C1 segment of cervical spinal cord (tissue), 14 donors: Measurements from ENCODE around the gene ZBP1.

Experiments
- DNase-seq, 14 donors: peaks; one replicate each; lab custom pipeline; 2025; lab: John Stamatoyannopoulos, UW

ZBP1 gene

DNA sequence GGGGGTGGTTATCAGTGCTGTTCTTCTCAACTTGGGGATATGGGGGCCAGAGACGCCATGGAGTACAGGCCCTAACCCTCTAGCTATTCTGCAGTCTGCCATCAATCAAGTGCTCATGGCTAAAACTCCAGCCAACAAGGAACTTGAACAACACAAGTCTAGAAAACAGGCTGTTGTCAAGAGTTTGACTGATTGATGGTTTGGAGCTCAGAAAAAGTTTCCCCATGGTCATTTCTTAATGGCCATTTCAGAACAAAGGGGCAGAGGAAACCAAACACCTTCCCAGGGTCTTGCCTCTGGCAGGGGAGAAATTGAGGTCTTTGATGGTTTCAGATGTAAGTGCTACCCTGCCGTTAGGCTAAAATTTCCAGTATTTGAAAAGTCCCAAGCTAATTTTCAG, 44.2 kb downstream of the ZBP1 start:
- DNase-seq: no peak

DNA sequence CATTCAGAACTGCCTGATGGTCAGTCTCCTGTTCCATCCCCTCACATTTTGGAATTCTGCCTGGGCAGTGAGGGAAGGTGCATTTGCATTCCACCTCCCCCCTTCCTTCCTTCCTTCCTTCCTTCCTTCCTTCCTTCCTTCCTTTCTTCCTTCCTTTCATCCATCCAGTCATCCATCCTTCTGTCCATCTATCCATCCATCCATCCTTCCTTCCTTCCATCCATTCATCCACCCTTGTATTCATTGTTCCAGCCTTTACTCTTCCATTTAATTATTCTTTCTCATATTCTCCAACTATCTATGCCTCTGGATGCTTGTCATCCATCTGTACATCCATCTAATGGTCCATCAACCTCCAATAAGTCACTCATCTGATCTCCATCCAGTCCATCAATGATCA, 45.3 kb downstream of the ZBP1 start:
- no peak for DNase-seq

DNA sequence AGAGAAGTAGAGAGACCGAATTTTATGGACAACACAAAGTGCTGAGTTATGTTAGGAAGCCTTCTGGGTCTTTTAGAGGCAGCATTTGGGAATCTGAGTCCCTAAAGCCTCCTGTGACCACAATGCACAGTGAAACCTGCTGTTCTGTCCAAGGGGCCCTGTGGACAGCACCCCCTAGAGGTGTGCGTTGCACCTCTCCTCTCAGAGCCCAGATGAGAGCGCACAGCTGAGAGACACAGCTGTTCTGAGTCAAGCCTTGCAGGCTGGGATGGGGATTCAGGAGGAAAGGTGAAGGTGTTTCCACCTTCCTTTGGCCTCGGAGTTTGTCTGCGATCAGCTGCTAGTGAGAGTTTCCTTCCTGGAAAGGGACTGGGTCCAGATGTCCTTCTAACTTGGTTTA, 46.3 kb downstream of the ZBP1 start:
- DNase-seq: no peak

DNA sequence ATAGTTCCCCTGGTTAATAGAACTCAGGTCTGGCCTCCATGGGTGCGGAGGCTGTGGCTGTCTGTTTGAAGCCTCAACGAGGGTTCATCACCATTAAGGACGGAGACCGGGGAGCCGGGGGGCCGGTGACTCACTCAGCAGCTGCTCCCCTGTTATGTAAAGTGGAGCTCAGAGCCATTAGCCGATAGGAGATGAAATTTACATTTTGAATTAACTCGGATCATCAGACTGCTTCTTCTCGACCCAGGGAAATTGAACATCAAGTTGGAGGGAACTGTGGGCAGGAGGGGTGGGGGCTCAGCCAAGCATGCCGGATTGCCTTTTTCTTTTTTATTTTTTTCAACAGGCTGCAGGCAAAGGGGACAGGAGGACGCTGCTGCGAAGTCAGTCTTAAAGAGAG, 47.0 kb downstream of the ZBP1 start:
- no peak for DNase-seq

DNA sequence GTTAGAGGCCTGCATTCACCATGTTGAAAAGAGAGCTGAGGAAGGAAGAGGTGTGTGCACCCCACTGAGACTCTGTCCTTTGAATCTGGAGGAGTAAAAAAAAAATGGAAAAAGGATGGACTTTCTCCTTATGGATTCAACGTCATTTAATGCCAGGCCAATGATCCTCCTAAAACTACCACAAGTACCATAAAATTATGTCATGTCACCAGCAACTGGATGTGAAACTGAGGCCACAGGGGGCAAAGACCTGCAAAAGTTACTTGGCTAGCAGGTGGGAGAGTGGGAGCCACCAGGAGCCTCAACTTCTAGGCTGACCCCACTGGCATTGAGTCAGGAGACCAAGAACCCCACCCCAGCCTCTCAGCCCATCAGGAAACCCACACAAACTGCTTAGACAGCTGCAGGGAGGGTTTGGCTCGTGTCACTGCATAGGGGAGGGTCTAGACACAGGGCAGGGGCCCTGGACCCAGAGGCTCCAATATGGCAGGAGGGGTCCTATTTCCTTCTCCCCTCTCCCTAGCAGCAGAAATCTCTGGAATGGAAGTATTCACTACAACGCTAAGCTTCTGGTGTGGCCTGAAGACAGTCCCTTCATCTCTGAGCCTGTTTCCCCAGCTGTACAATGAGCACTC, 48.3 kb downstream of the ZBP1 start:
- DNase-seq: no peak

DNA sequence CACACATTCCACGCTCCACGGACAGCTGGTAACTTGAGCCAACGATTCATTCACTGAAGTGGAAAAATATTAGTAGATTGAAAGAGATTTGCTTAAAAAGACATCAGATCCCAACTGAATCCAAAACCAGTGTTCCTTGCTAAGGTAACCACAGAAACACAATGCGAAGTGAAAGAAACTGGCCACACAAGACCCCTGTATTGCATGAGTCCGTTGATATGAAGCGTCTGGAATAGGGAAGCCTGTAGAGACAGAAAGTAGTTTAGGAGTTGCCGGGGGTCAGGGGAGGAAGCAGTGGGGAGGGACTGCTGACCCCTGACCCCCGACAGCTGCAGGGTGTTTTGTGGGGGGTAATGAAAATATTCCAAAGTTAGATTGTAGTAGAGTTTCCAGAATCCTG, 49.3 kb downstream of the ZBP1 start:
- DNase-seq: no peak

DNA sequence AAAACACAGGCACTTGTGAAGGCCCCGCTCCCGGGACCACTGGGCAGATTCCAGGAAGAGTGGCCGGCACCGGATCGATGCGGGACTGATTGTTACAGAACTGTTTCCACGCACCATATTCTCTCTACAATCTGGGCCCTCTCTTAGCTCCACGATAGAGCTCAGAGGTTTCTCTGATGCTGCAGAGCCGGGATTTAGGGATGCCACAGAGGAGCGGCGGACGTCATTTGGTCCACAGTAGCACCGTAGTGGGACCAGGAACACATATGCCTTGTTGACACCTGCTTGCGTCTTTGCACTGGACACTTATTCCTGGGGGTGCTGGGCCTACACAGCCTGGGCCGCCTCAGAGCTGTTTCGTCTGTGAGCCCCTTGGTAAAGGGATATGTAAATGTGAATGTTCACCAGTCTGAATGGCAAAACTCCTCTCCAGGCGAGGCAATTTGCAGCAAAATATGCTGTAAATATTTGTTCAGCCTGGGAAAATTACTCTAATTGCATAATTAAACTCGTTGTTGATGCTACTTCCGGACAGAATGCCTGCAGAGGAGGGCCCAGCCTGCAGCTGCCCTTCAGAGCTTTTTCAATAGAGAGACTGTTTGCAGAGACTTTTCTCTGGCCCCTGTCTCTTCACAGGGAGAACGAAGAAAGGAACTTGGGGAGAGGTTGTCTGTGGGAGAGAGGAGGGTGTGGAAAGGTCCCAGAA, 49.9 kb downstream of the ZBP1 start:
- no peak for DNase-seq

DNA sequence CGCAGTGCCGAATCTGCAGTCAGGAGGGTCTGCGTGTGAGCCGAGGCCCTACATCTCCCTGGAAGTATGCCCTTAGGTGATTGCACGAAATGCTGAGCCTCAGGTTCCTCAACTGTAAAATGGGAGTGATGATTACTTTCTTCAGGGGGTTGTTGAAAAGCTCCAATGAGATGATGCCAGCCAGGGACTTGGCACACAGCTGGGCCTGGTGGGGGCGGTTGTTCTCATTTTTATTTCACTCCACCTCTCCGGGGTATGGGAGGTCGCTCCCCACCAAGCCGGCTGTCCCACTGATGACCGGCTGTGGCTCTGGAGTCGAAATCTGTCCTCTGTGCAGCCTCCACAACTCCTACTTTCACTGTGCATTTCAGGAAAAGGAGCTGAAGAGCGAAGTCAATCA, 51.3 kb downstream of the ZBP1 start:
- no peak for DNase-seq

DNA sequence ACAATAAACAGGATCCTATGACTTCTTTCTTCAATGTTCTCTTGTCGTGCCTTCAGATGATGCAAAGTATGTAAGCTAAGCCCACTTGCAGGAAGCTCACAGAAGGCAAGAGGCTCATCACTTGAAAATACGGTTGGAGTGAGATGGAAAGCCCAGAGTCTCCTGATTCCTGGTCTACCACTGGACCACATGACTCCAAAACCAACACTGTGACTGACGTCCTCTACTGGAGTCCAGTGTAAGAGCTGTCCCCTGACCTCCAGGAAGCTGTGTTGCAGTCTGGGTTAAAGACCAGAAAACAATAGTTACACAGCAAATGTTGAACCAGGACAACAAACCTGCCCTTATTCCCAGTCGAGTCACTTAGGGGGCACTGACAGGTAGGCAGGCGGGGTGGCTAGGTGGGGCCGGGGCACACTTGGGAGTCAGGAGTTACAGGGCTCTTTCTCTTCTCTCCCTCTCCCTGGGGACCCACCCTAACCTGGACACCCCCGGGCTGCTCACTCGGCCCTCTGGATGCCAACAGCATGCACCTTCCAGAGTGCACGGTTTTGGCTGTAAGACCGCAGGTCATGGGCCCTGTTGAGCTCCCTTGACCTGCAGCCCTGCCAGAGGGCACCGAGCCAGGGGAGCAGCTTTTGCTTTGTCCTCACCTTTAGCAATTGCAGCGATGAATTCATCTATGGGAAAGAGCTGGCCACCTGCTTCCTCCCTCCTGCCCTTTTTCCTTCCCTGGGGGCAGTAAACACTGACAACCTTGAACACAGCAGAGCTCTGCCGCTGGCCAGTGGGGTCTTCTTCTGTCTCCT, 51.9 kb downstream of the ZBP1 start:
- no peak for DNase-seq

DNA sequence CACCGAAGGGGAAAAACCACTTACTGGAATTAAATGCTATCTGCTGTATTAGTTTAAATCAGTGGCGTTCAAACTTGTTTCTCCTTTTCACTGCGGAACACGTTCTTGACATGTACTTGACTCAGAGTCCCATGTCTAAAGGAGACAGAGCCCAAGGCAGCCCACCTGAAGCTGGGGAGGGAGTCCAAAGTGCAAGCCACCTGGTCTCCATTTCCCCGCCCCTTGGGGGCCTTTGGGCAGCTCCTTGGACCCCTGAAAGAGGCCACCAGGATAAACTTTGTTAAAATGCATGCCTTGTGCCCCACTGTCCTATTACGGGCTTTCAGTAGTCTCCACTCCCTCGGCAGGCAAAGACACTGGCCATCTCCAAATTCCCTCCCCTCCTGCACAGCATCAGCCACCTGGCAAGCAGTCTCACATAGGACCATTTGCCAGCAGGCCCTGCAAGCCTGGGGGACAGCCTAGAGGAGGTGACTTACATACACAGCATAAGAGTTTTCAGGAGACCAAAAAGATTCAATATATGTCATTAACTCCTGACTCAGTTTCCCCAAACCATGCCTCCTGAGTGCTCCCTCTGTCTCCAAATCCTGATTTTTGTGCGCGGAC, 52.7 kb downstream of the ZBP1 start:
- no peak for DNase-seq

DNA sequence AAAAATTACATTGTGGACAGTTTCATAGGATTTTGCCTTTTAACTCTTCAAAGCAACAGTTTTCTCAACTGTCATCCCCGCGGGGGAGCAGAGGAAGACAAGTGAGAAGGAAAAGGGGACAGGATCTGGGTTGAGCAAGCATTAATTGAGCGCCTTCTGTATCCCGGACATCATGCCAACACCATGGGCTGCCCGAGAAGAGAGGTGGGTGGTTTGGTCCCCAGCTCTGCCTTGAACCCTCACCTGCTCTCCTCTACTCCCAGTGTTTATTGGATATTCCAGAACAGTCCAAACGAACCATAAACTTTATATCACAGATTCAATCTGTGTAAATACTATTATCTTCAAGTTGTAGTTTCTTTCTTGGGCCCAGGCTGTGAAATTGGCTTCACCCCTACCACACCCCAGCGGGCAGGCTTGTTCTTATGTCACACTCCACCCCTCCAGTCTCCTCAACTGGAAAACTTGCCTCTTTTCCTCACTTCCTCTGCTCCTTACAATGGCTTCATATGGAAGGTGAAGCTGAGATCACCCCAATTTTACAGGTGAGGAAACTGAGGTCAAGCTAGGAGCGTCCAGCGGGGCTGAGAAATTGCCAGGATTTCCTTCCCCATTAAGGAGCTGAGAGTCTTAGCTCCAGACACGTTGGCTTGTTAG, 53.3 kb downstream of the ZBP1 start:
- DNase-seq: no peak

DNA sequence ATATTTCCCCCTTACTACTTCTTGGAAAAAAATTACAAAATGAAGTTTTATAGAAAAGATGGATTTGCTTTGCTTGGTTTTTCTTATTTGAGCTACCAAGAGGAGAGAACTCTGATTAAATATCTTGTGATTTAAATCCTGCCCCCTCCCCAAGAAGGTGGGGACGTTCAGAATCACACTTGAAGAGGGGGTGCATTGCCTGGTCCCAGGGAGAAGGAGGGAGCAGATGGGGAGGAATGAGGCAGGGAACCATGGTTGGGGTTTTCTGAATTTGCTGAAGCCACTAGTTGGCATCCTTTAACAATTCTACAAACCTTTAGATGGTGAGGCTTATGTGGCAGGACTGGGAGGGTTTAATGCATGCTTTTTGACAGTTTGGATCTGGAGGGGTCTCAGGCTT, 53.8 kb downstream of the ZBP1 start:
- no peak for DNase-seq

DNA sequence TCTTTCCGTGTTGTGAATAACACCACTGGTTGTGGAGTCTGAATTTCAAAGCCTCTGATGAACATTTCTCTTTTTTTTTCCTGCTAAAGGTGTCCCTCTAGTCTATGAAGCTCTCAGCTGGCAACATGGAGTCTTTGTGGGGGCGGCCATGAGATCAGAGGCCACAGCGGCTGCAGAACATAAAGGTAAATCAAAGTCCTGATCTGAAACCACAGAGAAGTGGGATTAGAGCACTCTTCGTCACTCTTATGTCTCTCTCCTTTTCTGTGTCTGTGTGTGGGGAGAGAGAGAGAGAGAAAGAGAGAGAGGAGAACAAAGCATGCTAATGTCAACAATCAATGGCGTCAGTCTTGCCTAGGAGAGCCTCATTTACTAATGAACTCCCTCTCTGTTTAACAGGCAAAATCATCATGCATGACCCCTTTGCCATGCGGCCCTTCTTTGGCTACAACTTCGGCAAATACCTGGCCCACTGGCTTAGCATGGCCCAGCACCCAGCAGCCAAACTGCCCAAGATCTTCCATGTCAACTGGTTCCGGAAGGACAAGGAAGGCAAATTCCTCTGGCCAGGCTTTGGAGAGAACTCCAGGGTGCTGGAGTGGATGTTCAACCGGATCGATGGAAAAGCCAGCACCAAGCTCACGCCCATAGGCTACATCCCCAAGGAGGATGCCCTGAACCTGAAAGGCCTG, 55.1 kb downstream of the ZBP1 start:
- DNase-seq: no peak

DNA sequence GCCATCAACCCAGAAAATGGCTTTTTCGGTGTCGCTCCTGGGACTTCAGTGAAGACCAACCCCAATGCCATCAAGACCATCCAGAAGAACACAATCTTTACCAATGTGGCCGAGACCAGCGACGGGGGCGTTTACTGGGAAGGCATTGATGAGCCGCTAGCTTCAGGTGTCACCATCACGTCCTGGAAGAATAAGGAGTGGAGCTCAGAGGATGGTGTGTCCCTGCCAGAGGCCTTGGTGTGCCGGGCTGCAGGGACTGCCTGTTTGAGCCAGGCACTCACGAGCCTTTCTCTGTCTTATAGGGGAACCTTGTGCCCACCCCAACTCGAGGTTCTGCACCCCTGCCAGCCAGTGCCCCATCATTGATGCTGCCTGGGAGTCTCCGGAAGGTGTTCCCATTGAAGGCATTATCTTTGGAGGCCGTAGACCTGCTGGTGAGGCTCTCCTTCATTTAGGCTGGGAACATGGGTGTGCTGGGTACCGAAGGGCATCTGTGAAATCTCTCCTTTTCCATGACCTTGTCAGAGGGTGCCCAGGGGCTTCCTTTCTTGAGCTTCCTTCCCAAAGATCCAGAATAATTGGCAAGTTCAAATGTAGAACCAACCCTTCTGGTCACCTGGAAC, 55.9 kb downstream of the ZBP1 start:
- no peak for DNase-seq

DNA sequence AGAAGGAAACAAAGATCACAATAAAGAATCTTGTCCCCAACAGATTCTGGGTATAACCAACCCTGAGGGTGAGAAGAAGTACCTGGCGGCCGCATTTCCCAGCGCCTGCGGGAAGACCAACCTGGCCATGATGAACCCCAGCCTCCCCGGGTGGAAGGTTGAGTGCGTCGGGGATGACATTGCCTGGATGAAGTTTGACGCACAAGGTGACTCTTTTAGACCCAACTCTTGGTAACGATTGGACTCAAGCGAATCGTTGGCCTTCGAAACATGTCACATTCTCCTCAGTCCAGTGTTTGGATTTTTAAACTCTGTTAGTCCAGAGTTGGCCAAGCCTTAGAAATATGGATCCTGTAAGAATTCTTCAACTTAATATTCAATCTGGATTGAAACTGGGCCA, 56.7 kb downstream of the ZBP1 start:
- DNase-seq: no peak

DNA sequence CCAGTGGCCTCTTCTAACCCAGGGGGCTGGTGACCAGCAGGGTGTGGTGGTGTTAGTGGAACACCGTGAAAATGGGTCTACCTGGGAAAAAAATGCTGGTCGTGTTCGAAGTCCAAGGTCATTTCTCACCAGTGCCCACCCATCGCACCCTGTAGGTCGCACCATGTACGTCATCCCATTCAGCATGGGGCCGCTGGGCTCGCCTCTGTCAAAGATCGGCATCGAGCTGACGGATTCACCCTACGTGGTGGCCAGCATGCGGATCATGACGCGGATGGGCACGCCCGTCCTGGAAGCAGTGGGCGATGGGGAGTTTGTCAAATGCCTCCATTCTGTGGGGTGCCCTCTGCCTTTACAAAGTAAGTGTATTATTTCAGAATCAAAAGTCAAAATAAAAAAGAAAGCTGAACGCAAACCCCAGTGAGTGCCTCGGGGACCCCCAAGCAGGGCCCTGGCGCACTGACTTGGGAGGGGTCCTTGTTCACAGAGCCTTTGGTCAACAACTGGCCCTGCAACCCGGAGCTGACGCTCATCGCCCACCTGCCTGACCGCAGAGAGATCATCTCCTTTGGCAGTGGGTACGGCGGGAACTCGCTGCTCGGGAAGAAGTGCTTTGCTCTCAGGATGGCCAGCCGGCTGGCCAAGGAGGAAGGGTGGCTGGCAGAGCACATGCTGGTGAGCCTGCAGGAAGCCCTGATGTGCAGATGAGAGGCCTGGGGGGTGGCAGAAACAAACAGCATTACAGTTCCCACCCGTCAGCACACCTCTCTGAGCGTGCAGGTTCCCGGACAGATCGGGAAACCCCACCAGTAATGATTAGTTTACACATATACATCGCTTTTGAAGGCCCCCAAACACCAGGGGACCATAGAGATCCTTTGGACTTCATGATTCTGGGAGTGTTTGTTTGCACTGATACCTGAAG, 57.4 kb downstream of the ZBP1 start:
- no peak for DNase-seq

DNA sequence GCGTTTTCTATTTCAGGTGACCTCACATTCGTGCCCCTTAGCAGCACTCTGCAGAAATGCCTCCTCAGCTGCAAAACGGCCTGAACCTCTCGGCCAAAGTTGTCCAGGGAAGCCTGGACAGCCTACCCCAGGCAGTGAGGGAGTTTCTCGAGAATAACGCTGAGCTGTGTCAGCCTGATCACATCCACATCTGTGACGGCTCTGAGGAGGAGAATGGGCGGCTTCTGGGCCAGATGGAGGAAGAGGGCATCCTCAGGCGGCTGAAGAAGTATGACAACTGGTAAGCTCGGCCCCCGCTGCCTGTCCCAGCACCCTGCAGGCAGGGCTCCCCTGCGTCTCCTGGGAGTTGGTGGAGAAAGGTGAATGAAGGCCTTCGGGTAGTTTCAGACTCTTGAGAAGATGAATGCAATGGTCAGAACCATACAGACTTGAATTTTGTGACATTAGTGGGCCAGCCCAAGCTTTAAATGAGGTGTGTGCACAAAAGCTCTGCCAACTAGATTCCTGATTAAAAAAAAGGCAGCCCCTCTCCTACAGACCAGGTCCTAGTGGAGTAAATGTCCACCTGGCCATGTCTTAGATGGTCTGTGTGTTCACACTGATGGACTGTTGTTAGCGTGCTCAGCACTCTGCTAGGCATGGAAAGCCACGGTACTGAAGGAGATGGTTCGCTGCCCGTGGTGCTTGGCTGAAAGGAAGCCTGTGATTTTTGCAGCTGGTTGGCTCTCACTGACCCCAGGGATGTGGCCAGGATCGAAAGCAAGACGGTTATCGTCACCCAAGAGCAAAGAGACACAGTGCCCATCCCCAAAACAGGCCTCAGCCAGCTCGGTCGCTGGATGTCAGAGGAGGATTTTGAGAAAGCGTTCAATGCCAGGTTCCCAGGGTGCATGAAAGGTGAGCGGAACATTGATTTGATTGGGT, 58.6 kb downstream of the ZBP1 start:
- no peak for DNase-seq

DNA sequence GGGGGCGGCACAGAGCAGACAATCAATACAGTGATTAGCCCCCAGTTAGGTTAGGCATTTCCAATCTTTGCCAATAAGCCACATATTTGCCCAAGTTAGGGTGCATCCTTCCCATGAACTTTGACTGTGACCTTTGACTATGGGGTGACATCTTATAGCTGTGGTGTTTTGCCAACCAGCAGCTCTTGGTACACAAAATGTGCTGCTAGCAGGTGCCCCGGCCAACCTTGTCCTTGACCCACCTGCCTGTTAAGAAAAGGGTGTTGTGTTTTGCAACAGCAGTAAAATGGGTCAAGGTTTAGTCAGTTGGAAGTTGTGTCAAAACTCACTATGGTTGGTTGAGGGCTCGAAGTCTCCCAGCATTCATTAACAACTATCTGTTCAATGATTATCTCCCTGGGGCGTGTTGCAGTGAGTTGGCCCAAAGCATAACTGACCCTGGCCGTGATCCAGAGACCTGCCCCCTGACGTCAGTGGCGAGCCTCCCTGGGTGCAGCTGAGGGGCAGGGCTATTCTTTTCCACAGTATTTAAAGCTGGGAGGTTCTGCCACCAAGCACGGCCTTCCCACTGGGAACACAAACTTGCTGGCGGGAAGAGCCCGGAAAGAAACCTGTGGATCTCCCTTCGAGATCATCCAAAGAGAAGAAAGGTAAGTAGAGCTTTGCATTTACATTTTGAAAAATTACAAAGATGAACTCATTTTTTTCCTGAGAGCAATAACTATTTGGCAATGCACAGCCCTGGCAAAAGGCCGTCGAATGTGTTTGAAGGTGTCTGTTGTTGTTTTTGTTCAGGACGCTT, 59.5 kb downstream of the ZBP1 start, which contains the start of gene PCK1:
Gene PCK1 (plus strand): TSS at position 557 of the 802 bp plus-strand sequence. CDS start 302 bp downstream, outside the sequence.
- no peak for DNase-seq
